ENCODE results near the gene CCDC93.

DNA sequence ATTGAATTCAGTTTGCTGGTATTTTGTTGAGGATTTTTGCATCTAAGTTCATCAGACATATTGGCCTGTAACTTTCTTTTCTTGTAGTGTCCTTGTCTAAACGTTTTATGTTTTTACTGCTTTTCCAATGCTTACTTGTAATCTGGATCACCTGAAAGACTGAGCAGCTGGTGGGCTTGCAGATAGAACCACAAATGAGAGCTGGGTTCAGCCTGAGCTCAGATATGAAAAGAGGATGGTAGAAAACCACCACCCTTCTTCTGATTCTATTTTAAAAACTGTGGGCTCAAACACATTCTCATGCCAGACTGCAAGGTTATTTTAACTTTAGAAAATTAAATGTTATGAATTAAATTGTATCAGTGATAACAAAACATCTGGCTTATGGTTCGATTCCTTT lies 128.6 kb downstream of the CCDC93 start:
- TF ChIP-seq, protein P1, sequence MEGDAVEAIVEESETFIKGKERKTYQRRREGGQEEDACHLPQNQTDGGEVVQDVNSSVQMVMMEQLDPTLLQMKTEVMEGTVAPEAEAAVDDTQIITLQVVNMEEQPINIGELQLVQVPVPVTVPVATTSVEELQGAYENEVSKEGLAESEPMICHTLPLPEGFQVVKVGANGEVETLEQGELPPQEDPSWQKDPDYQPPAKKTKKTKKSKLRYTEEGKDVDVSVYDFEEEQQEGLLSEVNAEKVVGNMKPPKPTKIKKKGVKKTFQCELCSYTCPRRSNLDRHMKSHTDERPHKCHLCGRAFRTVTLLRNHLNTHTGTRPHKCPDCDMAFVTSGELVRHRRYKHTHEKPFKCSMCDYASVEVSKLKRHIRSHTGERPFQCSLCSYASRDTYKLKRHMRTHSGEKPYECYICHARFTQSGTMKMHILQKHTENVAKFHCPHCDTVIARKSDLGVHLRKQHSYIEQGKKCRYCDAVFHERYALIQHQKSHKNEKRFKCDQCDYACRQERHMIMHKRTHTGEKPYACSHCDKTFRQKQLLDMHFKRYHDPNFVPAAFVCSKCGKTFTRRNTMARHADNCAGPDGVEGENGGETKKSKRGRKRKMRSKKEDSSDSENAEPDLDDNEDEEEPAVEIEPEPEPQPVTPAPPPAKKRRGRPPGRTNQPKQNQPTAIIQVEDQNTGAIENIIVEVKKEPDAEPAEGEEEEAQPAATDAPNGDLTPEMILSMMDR (IDR thresholded peaks at IDR 0.05; ENCODE audit: low read depth, low read length) = no peak
- TF ChIP-seq POLR2A (IDR thresholded peaks at IDR 0.05; ENCODE audit: extremely low read depth, insufficient read length) (no peak), MYC (IDR thresholded peaks at IDR 0.05; ENCODE audit: low read depth, low read length) (no peak)
- TF ChIP-seq, protein P2, sequence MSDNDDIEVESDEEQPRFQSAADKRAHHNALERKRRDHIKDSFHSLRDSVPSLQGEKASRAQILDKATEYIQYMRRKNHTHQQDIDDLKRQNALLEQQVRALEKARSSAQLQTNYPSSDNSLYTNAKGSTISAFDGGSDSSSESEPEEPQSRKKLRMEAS (IDR thresholded peaks at IDR 0.05; ENCODE audit: low read depth, low read length) = no peak
